ENCODE data around the gene THAP10.

The THAP10 gene

DNA sequence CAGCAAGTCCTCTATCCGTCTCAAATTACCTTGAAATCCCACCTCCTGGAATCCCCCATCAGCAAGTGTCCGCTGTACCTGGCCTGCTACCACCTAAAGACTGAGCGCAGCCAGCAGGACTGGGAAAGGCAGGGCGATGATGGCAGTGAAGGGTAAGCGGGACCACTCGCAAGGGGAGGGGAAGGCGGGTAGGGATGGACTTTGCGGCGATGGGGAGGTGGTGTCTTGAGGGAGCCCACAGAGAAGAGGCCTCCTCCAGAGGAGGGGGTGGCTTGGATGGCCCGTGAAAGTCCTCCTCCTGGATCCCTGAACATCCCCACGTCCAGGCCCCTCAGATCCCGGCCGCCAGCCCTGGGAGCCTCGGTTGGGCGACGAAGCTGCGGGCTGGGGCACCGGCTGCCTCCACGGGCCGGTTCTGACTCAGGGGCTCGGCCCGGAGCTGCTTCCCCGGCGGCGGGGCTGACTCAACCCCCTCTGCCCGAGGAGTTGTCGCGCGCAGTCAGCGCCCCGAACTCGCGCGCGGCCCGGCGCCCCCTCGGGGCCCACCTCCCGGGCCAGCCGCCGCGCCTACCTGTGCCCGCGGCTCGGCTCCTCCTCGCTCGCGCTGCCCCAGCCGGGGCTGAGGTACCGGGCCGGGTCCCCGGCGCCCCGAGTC lies 38.8 kb downstream of the THAP10 start:
- DNase-seq = no peak

DNA sequence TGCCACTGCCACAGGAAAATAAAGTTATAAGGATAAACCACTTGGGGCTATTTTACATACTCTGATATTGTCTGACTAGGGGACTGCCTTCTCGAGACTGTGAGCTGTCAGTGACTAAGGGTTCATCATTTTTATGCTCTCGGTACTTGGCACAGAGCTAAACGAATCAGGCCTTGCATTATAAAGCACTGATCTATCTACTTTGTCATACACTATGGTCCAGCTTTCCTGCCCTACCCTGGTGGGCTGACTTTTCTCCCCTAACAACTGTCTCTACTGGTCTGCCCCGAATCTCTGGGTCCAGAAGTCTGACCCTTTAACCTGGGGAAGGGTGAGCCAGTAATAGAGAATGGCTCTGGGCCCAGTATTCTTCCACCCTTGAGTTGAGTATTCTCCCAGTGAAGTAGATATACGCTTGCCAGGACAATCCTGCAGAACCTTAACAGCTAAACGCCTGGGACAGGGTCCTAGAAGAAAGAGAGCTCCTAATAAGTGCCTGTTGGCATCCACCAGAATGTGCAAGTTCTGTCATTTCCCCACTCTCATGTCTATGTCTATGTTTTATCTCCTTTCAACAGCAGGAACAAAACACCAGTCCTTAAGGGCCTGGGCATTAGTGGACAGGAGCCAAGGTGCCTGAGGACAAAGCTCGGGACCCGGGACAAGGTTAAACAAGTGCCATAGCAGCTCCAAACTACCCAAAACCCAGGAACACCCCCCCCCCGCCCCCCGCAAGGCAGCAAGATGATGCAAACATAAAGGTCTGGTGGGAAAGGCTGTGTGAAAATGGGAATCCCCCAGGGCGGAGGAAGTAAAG lies 39.5 kb downstream of the THAP10 start:
- no peak for DNase-seq

DNA sequence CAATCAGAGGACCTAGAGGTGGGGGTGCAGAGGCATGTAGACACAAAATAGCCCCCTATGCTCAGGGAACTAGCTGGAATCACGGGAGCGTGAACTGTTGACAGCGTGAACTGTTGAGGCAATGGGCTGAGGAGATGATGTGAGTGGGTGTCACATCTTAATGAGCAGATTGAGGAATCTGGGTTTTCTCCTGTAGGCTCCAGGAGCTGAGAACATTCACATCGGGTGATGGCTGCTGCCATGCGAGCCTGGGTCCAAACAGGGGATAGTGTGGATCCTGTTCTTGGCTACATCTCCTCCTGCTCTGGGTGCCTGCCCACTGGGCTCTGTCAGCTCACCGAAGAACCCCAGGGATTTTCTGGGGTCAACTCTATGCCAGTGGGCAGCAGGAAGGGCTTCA lies 40.3 kb downstream of the THAP10 start:
- no peak for DNase-seq

DNA sequence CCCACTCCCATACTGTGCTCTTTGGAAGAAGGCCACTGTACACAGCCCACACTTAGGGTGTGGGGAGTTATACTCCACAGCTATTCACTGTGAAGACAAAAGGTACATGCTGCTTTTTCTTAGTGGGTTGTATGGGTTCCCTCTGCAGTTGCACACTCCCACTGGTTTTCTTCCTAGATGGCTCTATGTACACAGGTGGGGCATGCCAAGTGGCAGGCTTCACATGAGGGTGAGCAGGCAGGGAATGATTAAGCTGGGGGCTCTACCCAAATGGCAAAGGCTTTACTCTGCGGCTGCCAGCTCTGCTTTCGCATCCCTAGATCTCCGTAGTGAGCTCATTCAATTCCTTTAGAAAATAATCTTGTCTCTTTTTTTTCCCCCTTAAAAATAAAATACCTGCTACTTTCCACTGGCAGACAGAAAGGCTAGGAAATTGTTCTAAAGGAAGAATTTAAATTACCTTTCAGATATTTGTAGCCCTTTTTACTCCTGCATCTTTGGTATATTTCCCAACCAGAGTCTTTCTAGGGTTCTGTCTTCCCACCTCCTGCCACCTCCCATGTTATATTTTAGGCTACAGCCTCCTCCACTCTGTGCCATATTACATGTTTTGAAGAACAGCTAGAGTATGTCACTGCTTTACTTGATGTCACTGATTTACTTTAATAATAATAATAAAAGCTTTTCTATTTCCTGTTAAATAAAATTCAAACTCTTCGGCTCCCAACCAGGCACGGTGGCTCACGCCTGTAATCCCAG lies 46.5 kb downstream of the THAP10 start:
- DNase-seq = no peak

DNA sequence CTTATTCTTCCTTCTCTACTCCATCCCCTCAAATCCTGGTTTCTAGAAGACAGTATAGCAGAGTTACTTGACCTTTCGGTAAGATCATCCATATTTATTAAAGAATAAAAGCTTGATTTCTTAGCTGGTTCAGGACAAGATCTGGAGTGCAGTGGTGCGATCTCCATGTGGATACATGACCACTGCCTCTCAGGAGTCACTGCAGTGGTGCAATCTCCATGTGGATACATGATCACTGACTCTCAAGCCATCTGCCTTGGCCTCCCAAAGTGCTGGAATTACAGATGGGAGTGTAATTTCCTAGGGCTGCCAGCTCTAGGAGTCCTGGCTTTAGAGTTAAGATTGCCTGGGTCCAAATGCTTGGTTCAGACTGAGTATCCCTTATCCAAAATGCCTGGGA lies 54.8 kb downstream of the THAP10 start:
- no peak for DNase-seq

DNA sequence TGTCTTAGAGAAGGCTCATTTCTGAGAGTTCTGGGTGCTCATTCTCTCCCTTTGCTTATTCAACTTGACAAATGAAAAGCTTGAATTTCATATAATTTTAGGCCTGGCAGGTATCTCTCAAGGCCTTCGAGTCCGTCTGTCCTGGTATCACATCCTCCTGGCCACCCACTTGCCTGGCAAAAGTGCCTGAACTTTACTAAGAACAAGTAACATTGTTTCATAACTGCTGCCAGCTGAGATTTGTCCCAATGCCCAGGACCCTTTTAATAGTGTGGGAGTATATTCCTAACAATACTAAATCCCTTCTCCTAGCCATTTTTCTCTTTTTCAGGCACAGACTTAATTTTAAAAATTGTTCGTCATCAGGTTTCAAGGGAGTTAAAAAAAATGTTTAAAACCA lies 56.4 kb downstream of the THAP10 start:
- DNase-seq = no peak

DNA sequence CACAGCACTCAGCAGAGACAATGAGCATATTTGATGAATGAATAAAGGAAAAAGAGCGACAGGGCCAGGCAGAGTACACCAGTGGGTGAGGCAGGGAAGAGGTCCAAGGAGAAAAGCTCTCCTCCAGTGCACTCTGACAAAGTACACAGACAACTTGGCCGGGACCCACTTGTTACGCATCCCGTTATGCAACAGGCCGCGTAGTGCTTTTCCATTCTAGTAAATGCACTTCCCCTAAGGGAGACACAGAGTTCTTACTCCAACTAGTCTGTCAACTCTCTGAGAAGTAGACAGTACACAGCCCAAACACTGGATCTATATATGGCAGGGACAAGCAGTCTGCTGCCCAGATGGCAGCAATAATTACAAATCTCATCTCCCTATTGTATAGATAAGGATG lies 56.8 kb downstream of the THAP10 start:
- DNase-seq = no peak

GRCh38 chr15:70834999-70835398 lies 57.2 kb downstream of the THAP10 start:
- DNase-seq = no peak

GRCh38 chr15:70833861-70834765 lies 58.1 kb downstream of the THAP10 start:
- DNase-seq = no peak

GRCh38 chr15:70833422-70833821 lies 58.8 kb downstream of the THAP10 start:
- DNase-seq = no peak

- DNase-seq = no peak
Measured at GRCh38 chr15:70832176-70832575, 60.1 kb downstream of the THAP10 start.
